ENCODE results near the gene WNT6. TPM values are rescaled to one million over a fixed set of nuclear protein-coding genes. Genes with fewer than 3 reads are reported as not detected.
A peak's percentile ranks its signal among the peaks of the same experiment; 100 is the strongest.

WNT6 gene
- total RNA-seq, 1 experiment from 2014 or later, result 8.1 TPM

DNA sequence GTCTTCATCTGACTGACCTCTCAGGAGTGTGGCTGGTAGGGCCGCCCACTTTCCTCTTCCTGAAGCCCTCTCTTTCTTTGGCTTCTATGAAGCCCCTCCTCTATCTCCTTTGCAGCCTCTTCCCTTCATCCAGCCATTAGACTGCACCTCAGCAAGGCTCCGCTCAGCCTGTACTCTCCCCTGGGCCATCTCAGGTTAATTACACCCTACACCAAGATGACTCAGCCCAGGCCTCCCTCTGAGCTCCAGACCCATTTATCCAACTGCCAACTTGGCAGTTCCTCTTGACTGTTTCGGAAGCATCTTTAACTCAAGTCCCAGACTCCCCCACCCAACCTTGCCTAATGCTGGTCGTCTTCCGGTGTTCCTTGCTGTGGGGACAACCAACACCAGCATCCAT lies 5.8 kb upstream of the WNT6 start:
- ATAC-seq, result peak; percentile 34
- no peak overlapping the region for H3K4me3 ChIP-seq (ENCODE audit: low read depth in 2 of 2, low read length in 2 of 2)
- no TSS peak for BruUV-seq (replicated peaks)
- in situ Hi-C loops (cut with HindIII; ENCODE audit: low pct_unique_long_range_greater_than_20kb, low sequenced_read_pairs) (no loop called here), intact Hi-C loops (cut with micrococcal nuclease; ENCODE audit: unreplicated experiment) (loop anchor here (2.0 to 10.0 kb wide), 3 partner anchors 45 to 301 kb away; no protein-coding TSS in a partner anchor)
- no peak for DNase-seq (ENCODE audit: low read depth, low spot score)
- no peak overlapping the region for H3K27ac ChIP-seq (ENCODE audit: low read length)
- CTCF ChIA-PET, result interaction anchor here (0.7 to 1.3 kb wide), 3 partner anchors 10 to 44 kb away, joined by 4 to 5 read pairs (median 4); no protein-coding TSS in a partner anchor
- no peaks in the 10 kb centered on the region for H3K27me3 ChIP-seq (ENCODE audit: control insufficient read depth, insufficient read depth, low read length)
- POLR2A ChIA-PET, result no interaction called here
- H3K9me3 ChIP-seq (ENCODE audit: control insufficient read depth, insufficient read depth, low read depth, low read length), result no peaks in the 10 kb centered on the region
- no peak for TF ChIP-seq SIN3A (IDR thresholded peaks at IDR 0.05; ENCODE audit: borderline replicate concordance, insufficient read depth, low read depth, low read length)
- TF ChIP-seq, protein P1, sequence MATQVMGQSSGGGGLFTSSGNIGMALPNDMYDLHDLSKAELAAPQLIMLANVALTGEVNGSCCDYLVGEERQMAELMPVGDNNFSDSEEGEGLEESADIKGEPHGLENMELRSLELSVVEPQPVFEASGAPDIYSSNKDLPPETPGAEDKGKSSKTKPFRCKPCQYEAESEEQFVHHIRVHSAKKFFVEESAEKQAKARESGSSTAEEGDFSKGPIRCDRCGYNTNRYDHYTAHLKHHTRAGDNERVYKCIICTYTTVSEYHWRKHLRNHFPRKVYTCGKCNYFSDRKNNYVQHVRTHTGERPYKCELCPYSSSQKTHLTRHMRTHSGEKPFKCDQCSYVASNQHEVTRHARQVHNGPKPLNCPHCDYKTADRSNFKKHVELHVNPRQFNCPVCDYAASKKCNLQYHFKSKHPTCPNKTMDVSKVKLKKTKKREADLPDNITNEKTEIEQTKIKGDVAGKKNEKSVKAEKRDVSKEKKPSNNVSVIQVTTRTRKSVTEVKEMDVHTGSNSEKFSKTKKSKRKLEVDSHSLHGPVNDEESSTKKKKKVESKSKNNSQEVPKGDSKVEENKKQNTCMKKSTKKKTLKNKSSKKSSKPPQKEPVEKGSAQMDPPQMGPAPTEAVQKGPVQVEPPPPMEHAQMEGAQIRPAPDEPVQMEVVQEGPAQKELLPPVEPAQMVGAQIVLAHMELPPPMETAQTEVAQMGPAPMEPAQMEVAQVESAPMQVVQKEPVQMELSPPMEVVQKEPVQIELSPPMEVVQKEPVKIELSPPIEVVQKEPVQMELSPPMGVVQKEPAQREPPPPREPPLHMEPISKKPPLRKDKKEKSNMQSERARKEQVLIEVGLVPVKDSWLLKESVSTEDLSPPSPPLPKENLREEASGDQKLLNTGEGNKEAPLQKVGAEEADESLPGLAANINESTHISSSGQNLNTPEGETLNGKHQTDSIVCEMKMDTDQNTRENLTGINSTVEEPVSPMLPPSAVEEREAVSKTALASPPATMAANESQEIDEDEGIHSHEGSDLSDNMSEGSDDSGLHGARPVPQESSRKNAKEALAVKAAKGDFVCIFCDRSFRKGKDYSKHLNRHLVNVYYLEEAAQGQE (IDR thresholded peaks at IDR 0.05; ENCODE audit: insufficient read depth in 1 of 2, low read depth in 2 of 2, low read length in 1 of 2), result no peak
- TF ChIP-seq, protein P2, sequence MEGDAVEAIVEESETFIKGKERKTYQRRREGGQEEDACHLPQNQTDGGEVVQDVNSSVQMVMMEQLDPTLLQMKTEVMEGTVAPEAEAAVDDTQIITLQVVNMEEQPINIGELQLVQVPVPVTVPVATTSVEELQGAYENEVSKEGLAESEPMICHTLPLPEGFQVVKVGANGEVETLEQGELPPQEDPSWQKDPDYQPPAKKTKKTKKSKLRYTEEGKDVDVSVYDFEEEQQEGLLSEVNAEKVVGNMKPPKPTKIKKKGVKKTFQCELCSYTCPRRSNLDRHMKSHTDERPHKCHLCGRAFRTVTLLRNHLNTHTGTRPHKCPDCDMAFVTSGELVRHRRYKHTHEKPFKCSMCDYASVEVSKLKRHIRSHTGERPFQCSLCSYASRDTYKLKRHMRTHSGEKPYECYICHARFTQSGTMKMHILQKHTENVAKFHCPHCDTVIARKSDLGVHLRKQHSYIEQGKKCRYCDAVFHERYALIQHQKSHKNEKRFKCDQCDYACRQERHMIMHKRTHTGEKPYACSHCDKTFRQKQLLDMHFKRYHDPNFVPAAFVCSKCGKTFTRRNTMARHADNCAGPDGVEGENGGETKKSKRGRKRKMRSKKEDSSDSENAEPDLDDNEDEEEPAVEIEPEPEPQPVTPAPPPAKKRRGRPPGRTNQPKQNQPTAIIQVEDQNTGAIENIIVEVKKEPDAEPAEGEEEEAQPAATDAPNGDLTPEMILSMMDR (IDR thresholded peaks at IDR 0.05), result no peak
- no peak for TF ChIP-seq POLR2AphosphoS5 (IDR thresholded peaks at IDR 0.05; ENCODE audit: low read depth, low read length)
- TF ChIP-seq TCF7L2 (IDR thresholded peaks at IDR 0.05; ENCODE audit: low read depth, low read length), result no peak
- H3K36me3 ChIP-seq (ENCODE audit: control insufficient read depth, insufficient read depth, low read length), result no peaks in the 10 kb centered on the region
- H3K4me1 ChIP-seq (ENCODE audit: control insufficient read depth, insufficient read depth, low read length), result peaks cover 21% of the 10 kb centered on the region

DNA sequence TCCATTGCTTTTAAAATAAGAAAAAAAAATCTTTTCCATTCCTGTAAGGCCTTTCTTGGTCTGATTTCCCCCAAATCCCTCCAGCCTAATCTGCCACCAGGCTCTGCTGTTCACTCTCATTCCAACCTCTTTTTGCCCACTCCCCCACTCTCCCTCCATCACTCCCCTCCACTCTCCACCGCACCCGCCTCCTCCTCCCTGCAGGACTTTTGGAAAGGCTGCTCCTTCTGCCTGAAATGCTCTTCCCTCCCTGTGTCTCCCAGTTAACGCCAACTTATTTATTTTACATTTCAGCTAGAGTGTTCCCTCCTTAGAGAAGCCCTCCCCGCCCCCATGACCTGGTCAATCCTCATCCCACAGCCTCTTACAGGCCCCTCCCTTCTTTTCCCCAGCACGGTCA lies 4.7 kb upstream of the WNT6 start:
- DNase-seq (ENCODE audit: low read depth, low spot score) (no peak), ATAC-seq (no peak)
- Histone ChIP-seq H3K4me3 (ENCODE audit: low read depth in 2 of 2, low read length in 2 of 2) (no peak overlapping the region), H3K9me3 (ENCODE audit: control insufficient read depth, insufficient read depth, low read depth, low read length) (no peaks in the 10 kb centered on the region), H3K4me1 (ENCODE audit: control insufficient read depth, insufficient read depth, low read length) (peaks cover 21% of the 10 kb centered on the region), H3K36me3 (ENCODE audit: control insufficient read depth, insufficient read depth, low read length) (no peaks in the 10 kb centered on the region), H3K27me3 (ENCODE audit: control insufficient read depth, insufficient read depth, low read length) (no peaks in the 10 kb centered on the region), H3K27ac (ENCODE audit: low read length) (no peak overlapping the region)
- POLR2A ChIA-PET, result no interaction called here
- BruUV-seq (replicated peaks), result no TSS peak
- TF ChIP-seq TCF7L2 (IDR thresholded peaks at IDR 0.05; ENCODE audit: low read depth, low read length) (no peak), SIN3A (IDR thresholded peaks at IDR 0.05; ENCODE audit: borderline replicate concordance, insufficient read depth, low read depth, low read length) (no peak), POLR2AphosphoS5 (IDR thresholded peaks at IDR 0.05; ENCODE audit: low read depth, low read length) (no peak)
- TF ChIP-seq, protein P1 (IDR thresholded peaks at IDR 0.05; ENCODE audit: insufficient read depth in 1 of 2, low read depth in 2 of 2, low read length in 1 of 2), result no peak
- TF ChIP-seq, protein P2 (IDR thresholded peaks at IDR 0.05), result no peak
- CTCF ChIA-PET, result no interaction called here
- intact Hi-C loops (cut with micrococcal nuclease; ENCODE audit: unreplicated experiment) (loop anchor here (5.0 to 10.0 kb wide), 2 partner anchors 127 to 300 kb away; no protein-coding TSS in a partner anchor), in situ Hi-C loops (cut with HindIII; ENCODE audit: low pct_unique_long_range_greater_than_20kb, low sequenced_read_pairs) (no loop called here)
